Kidney epithelial cell (primary cell): ENCODE measurements around the gene REG4. TPM values are rescaled to one million over a fixed set of nuclear protein-coding genes. Genes with fewer than 3 reads are reported as not detected.

Source experiments
- DNase-seq: peaks from one replicate; pipeline ENCODE4 v3.0.0-alpha.2; 2010; ENCODE audit warnings: low read depth
- H3K27me3 ChIP-seq: 2 replicates; pipeline ENCODE4 v1.6.0; 2011; ENCODE audit warnings: low read length; ENCODE audit not compliant: control insufficient read depth, insufficient read depth
- H3K36me3 ChIP-seq: 2 replicates; pipeline ENCODE4 v1.5.1; 2011; ENCODE audit warnings: low read length; ENCODE audit not compliant: control insufficient read depth, insufficient read depth
- H3K4me3 ChIP-seq: 2 replicates; pipeline ENCODE4 v1.5.1; 2011; ENCODE audit warnings: low read depth, mild to moderate bottlenecking, control low read depth, low read length
- CTCF ChIP-seq: IDR thresholded peaks from 2 replicates; pipeline ENCODE4 v1.5.1; 2011; ENCODE audit warnings: mild to moderate bottlenecking, moderate library complexity, low read length, control low read depth, inconsistent platforms; ENCODE audit not compliant: insufficient read depth, poor library complexity, severe bottlenecking
- total RNA-seq: library from RNA; depleted of rRNA; stranded (reverse); fragments of >200 nt; gene quantifications from 2 replicates; pipeline ENCODE4 v1.2.3, GENCODE V29; 2015

The REG4 gene
- total RNA-seq, 1 donor from 2014 or later: not detected

- Histone ChIP-seq H3K36me3 (peaks cover 1% of the 10 kb centered on the region), H3K4me3 (no peak overlapping the region), H3K27me3 (peaks cover 3% of the 10 kb centered on the region)
- DNase-seq: no peak
- no peak for TF ChIP-seq CTCF
Measured at GRCh38 chr1:119748040-119748439, 63.2 kb downstream of the REG4 start.

GRCh38 chr1:119747451-119747850 lies 63.8 kb downstream of the REG4 start:
- H3K36me3 ChIP-seq: peaks cover 1% of the 10 kb centered on the region
- peaks cover 3% of the 10 kb centered on the region for H3K27me3 ChIP-seq
- H3K4me3 ChIP-seq: no peak overlapping the region
- DNase-seq: no peak
- TF ChIP-seq CTCF: no peak

- Histone ChIP-seq H3K36me3 (peaks cover 1% of the 10 kb centered on the region), H3K27me3 (peaks cover 3% of the 10 kb centered on the region), H3K4me3 (no peak overlapping the region)
- DNase-seq: no peak
- TF ChIP-seq CTCF: no peak
Measured at GRCh38 chr1:119745034-119745433, 66.2 kb downstream of the REG4 start.

GRCh38 chr1:119744598-119744942 lies 66.7 kb downstream of the REG4 start:
- peaks cover 1% of the 10 kb centered on the region for H3K36me3 ChIP-seq
- no peak for DNase-seq
- H3K27me3 ChIP-seq: peaks cover 3% of the 10 kb centered on the region
- no peak for TF ChIP-seq CTCF
- H3K4me3 ChIP-seq: no peak overlapping the region

Other genes with a start within 250 kb of the REG4 start
- 22.4 and 23.7 TPM in 2 replicates for gene ZNF697, start 163.2 kb downstream of the REG4 start, total RNA-seq
- gene PHGDH, start 99.5 kb downstream of the REG4 start, total RNA-seq: 163 and 184 TPM in 2 replicates
- not detected in 2 replicates for gene HMGCS2, start 42.6 kb downstream of the REG4 start, total RNA-seq
- not detected in 2 replicates for gene ADAM30, start 85.1 kb upstream of the REG4 start, total RNA-seq